ENCODE measurements around the gene SEMG2.

GRCh38 chr20:45235995-45236394 lies 14.8 kb downstream of the SEMG2 start:
- TF ChIP-seq CTCF (IDR thresholded peaks at IDR 0.05): peak in 2 of 6 experiments; percentile 20 to 24
- TF ChIP-seq POLR2A (IDR thresholded peaks at IDR 0.05): no peak

All from Peyer's patch (tissue), 4 donors.